ENCODE measurements around the gene MYO3B. TPM values are rescaled to one million over a fixed set of nuclear protein-coding genes. Genes with fewer than 3 reads are reported as not detected.

The MYO3B gene
- total RNA-seq, 1 donor, result 0.09 TPM

GRCh38 chr2:170493426-170494097 lies 315.6 kb downstream of the MYO3B start:
- no peak overlapping the region for H3K4me3 ChIP-seq (ENCODE audit: low read depth, low read length)
- no peak for TF ChIP-seq CTCF (IDR thresholded peaks at IDR 0.05; ENCODE audit: insufficient read depth, low read length)

GRCh38 chr2:170495896-170496295 lies 317.9 kb downstream of the MYO3B start:
- TF ChIP-seq CTCF (IDR thresholded peaks at IDR 0.05; ENCODE audit: insufficient read depth, low read length), result no peak
- DNase-seq (ENCODE audit: low read depth), result no peak

More at GRCh38 chr2:170493426-170494097, 315.6 kb downstream of the MYO3B start:
- peak; percentile 6 for DNase-seq (ENCODE audit: low read depth)

GRCh38 chr2:170498619-170499018 lies 320.7 kb downstream of the MYO3B start:
- H3K4me3 ChIP-seq (ENCODE audit: low read depth, low read length), result no peak overlapping the region
- TF ChIP-seq CTCF (IDR thresholded peaks at IDR 0.05; ENCODE audit: insufficient read depth, low read length), result no peak
- DNase-seq (ENCODE audit: low read depth), result no peak

More at GRCh38 chr2:170495896-170496295, 317.9 kb downstream of the MYO3B start:
- H3K4me3 ChIP-seq (ENCODE audit: low read depth, low read length), result no peak overlapping the region

GRCh38 chr2:170500104-170500503 lies 322.2 kb downstream of the MYO3B start:
- no peak for DNase-seq (ENCODE audit: low read depth)
- no peak for TF ChIP-seq CTCF (IDR thresholded peaks at IDR 0.05; ENCODE audit: insufficient read depth, low read length)
- H3K4me3 ChIP-seq (ENCODE audit: low read depth, low read length), result no peak overlapping the region

- H3K4me3 ChIP-seq (ENCODE audit: low read depth, low read length), result no peak overlapping the region
- TF ChIP-seq CTCF (IDR thresholded peaks at IDR 0.05; ENCODE audit: insufficient read depth, low read length), result no peak
- DNase-seq (ENCODE audit: low read depth), result no peak
Measured at GRCh38 chr2:170500770-170501169, 322.8 kb downstream of the MYO3B start.

- TF ChIP-seq CTCF (IDR thresholded peaks at IDR 0.05; ENCODE audit: insufficient read depth, low read length), result no peak
- H3K4me3 ChIP-seq (ENCODE audit: low read depth, low read length), result no peak overlapping the region
- DNase-seq (ENCODE audit: low read depth), result no peak
Measured at GRCh38 chr2:170501421-170502043, 323.6 kb downstream of the MYO3B start.

Data from fibroblast of the aortic adventitia (primary cell).